Measurements from ENCODE around the gene CFAP57. TPM values are rescaled to one million over a fixed set of nuclear protein-coding genes. Genes with fewer than 3 reads are reported as not detected.

The CFAP57 gene
- total RNA-seq, 1 donor from 2014 or later = not detected

DNA sequence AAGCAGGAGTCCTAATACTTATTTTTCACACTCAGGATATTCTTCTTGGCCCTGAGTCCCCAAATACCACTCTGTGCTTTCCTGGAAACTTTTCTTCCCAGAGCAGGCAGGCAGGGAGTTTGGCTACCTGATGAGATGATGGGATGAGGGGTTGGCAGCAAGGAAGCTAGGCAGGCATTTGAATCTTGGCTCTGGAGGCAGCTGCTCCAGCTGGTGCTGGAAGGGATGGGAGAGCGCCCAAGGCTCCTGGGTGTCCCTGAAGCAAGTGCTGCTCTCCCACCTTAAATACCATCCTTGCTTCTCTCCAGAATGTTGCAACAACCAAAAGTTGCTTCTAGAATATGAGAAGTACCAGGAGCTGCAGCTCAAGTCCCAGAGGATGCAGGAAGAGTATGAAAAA is 49.7 kb downstream of the CFAP57 start:
- FAIRE-seq (no peak), DNase-seq (ENCODE audit: low read depth) (no peak)
- Histone ChIP-seq H3K36me3 (ENCODE audit: control insufficient read depth, insufficient read depth, low read length) (no peaks in the 10 kb centered on the region), H3K4me3 (ENCODE audit: low read depth, low read length) (no peak overlapping the region), H3K27me3 (ENCODE audit: control insufficient read depth, insufficient read depth, low read length) (no peaks in the 10 kb centered on the region)
- no peak for TF ChIP-seq CTCF (IDR thresholded peaks at IDR 0.05; ENCODE audit: insufficient read depth, low read length, severe bottlenecking)

DNA sequence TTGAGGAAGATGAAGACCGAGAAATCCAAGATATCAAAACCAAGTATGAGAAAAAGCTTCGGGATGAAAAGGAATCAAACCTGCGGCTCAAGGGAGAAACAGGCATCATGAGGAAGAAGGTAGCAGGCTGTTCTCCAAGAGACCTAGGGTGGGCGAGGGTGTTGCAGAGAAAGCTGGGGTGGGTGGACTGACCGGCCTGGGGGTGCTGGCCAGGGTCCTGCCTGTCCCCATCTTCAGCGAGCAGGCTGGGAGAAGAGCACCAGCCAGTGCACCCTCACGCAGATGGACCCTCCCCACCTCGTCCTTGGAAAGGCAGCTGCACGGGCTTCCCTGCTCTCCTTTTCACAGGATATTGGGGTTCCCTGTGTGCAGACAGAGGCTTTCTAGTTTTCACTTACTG is 50.7 kb downstream of the CFAP57 start:
- no peak overlapping the region for H3K4me3 ChIP-seq (ENCODE audit: low read depth, low read length)
- H3K36me3 ChIP-seq (ENCODE audit: control insufficient read depth, insufficient read depth, low read length) = no peaks in the 10 kb centered on the region
- TF ChIP-seq CTCF (IDR thresholded peaks at IDR 0.05; ENCODE audit: insufficient read depth, low read length, severe bottlenecking) = no peak
- DNase-seq (ENCODE audit: low read depth) (no peak), FAIRE-seq (no peak)
- H3K27me3 ChIP-seq (ENCODE audit: control insufficient read depth, insufficient read depth, low read length) = no peaks in the 10 kb centered on the region

DNA sequence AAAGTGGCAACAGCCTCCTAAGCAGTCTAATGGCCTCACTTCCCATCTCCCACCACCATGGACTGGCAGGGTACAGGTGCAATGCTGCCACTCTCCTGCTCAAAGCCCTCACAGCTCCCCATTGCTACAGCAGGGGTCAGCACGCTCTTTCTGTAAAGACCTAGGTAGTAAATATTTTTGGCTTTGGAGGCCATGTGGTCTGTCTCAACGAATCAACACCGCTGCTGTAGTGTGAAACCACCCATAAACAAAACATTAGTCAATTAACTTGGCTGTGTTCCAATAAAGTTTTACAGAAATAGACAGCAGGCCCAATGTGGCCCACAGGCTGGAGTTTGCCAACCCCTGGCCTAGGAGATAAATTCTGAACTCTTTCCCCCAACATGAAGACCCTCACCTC is 53.0 kb downstream of the CFAP57 start:
- Histone ChIP-seq H3K27me3 (ENCODE audit: control insufficient read depth, insufficient read depth, low read length) (no peaks in the 10 kb centered on the region), H3K4me3 (ENCODE audit: low read depth, low read length) (no peak overlapping the region), H3K36me3 (ENCODE audit: control insufficient read depth, insufficient read depth, low read length) (no peaks in the 10 kb centered on the region)
- peak; percentile 72 for DNase-seq (ENCODE audit: low read depth)
- no peak for TF ChIP-seq CTCF (IDR thresholded peaks at IDR 0.05; ENCODE audit: insufficient read depth, low read length, severe bottlenecking)
- FAIRE-seq = peak; percentile 28

GRCh38 chr1:43227143-43227764 is 55.1 kb downstream of the CFAP57 start:
- peak; percentile 96 for TF ChIP-seq CTCF (IDR thresholded peaks at IDR 0.05; ENCODE audit: insufficient read depth, low read length, severe bottlenecking)
- FAIRE-seq (peak; percentile 80), DNase-seq (ENCODE audit: low read depth) (peak; percentile 60)
- H3K27me3 ChIP-seq (ENCODE audit: control insufficient read depth, insufficient read depth, low read length) = no peaks in the 10 kb centered on the region
- H3K4me3 ChIP-seq (ENCODE audit: low read depth, low read length) = no peak overlapping the region
- no peaks in the 10 kb centered on the region for H3K36me3 ChIP-seq (ENCODE audit: control insufficient read depth, insufficient read depth, low read length)

GRCh38 chr1:43229826-43230780 is 58.0 kb downstream of the CFAP57 start:
- DNase-seq (ENCODE audit: low read depth) (no peak), FAIRE-seq (no peak)

More at GRCh38 chr1:43229826-43230780, 58.0 kb downstream of the CFAP57 start:
- H3K4me3 ChIP-seq (ENCODE audit: low read depth, low read length) = no peak overlapping the region
- TF ChIP-seq CTCF (IDR thresholded peaks at IDR 0.05; ENCODE audit: insufficient read depth, low read length, severe bottlenecking) = no peak
- H3K36me3 ChIP-seq (ENCODE audit: control insufficient read depth, insufficient read depth, low read length) = no peaks in the 10 kb centered on the region
- H3K27me3 ChIP-seq (ENCODE audit: control insufficient read depth, insufficient read depth, low read length) = no peaks in the 10 kb centered on the region

Data from bronchial epithelial cell (primary cell).